ENCODE measurements around the gene GPR132.
A peak's percentile ranks its signal among the peaks of the same experiment; 100 is the strongest.

The GPR132 gene

GRCh38 chr14:105059925-105060565, 5.2 kb downstream of the GPR132 start:
- no peak for DNase-seq

GRCh38 chr14:105059035-105059924, 6.0 kb downstream of the GPR132 start:
- no peak for DNase-seq

GRCh38 chr14:105058521-105059034, 6.7 kb downstream of the GPR132 start:
- no peak for DNase-seq

GRCh38 chr14:105056303-105056831, 8.9 kb downstream of the GPR132 start:
- DNase-seq, result no peak

GRCh38 chr14:105055736-105056302, 9.4 kb downstream of the GPR132 start:
- DNase-seq, result no peak

- DNase-seq, result no peak
These were observed 9.9 kb downstream of the GPR132 start for GRCh38 chr14:105055334-105055733.

GRCh38 chr14:105053996-105054395, 11.2 kb downstream of the GPR132 start:
- no peak for DNase-seq

GRCh38 chr14:105053421-105053820, 11.8 kb downstream of the GPR132 start:
- DNase-seq, result no peak

GRCh38 chr14:105052110-105052458, 13.1 kb downstream of the GPR132 start:
- DNase-seq, result no peak

GRCh38 chr14:105051182-105052109, 13.8 kb downstream of the GPR132 start:
- DNase-seq, result no peak

GRCh38 chr14:105050551-105050897, 14.7 kb downstream of the GPR132 start:
- peak; percentile 67 for DNase-seq

GRCh38 chr14:105049753-105050550, 15.3 kb downstream of the GPR132 start:
- DNase-seq, result no peak

GRCh38 chr14:105047283-105048016, 17.8 kb downstream of the GPR132 start:
- no peak for DNase-seq

- DNase-seq, result no peak
These were observed 18.3 kb downstream of the GPR132 start for GRCh38 chr14:105046891-105047282.

- DNase-seq, result peak; percentile 80
These were observed 19.4 kb downstream of the GPR132 start for GRCh38 chr14:105045710-105046326.

- DNase-seq, result no peak
These were observed 21.6 kb downstream of the GPR132 start for GRCh38 chr14:105043641-105044040.

- DNase-seq, result no peak
These were observed 22.4 kb downstream of the GPR132 start for GRCh38 chr14:105042813-105043212.

- no peak for DNase-seq
These were observed 23.1 kb downstream of the GPR132 start for GRCh38 chr14:105041841-105042765.

Measured in EL (cell line).